Measurements from ENCODE around the gene ZNF69. TPM values are rescaled to one million over a fixed set of nuclear protein-coding genes. Genes with fewer than 3 reads are reported as not detected.
"Not testable (repeated sequence)": the region's sequence is repeated elsewhere in the genome, so short reads cannot be mapped to it uniquely, and the experiment has no call there.

The ZNF69 gene
- 6.5 and 9.9 TPM in 2 replicates for total RNA-seq (2014; rRNA removed; shearing (Covaris generic))

GRCh38 chr19:11887611-11888531, at the start of gene ZNF69:
ZNF69 (plus strand) TSS chr19:11887782; CDS start chr19:11887924, 142 bp downstream.
- in situ Hi-C loops (cut with HindIII; ENCODE audit: low sequenced_read_pairs) = no loop called here
- DNase-seq (ENCODE audit: low spot score) = peak; percentile 92

- DNase-seq (ENCODE audit: low spot score) = no peak
- in situ Hi-C loops (cut with HindIII; ENCODE audit: low sequenced_read_pairs) = no loop called here
Observed at GRCh38 chr19:11843722-11844121, 43.9 kb upstream of the ZNF69 start.

GRCh38 chr19:11847615-11848014, 40.0 kb upstream of the ZNF69 start:
- in situ Hi-C loops (cut with HindIII; ENCODE audit: low sequenced_read_pairs) = not testable (repeated sequence)
- DNase-seq (ENCODE audit: low spot score) = peak; percentile 7

- DNase-seq (ENCODE audit: low spot score) = no peak
- in situ Hi-C loops (cut with HindIII; ENCODE audit: low sequenced_read_pairs) = no loop called here
Observed at GRCh38 chr19:11848200-11848593, 39.4 kb upstream of the ZNF69 start.

- in situ Hi-C loops (cut with HindIII; ENCODE audit: low sequenced_read_pairs) = no loop called here
- DNase-seq (ENCODE audit: low spot score) = peak; percentile 96
Observed at GRCh38 chr19:11848594-11849469, 38.8 kb upstream of the ZNF69 start, which contains the start of gene ZNF439. ZNF439 (plus strand) TSS chr19:11848726; CDS start chr19:11848868, 142 bp downstream.

GRCh38 chr19:11850289-11850688, 37.3 kb upstream of the ZNF69 start:
- DNase-seq (ENCODE audit: low spot score); in situ Hi-C loops (cut with HindIII; ENCODE audit: low sequenced_read_pairs): not testable (repeated sequence)

- in situ Hi-C loops (cut with HindIII; ENCODE audit: low sequenced_read_pairs) = no loop called here
- no peak for DNase-seq (ENCODE audit: low spot score)
Observed at GRCh38 chr19:11853358-11853757, 34.2 kb upstream of the ZNF69 start.

GRCh38 chr19:11856596-11857250, 30.9 kb upstream of the ZNF69 start:
- in situ Hi-C loops (cut with HindIII; ENCODE audit: low sequenced_read_pairs) = no loop called here
- DNase-seq (ENCODE audit: low spot score) = no peak

GRCh38 chr19:11860721-11861120, 26.9 kb upstream of the ZNF69 start:
- in situ Hi-C loops (cut with HindIII; ENCODE audit: low sequenced_read_pairs) = no loop called here
- no peak for DNase-seq (ENCODE audit: low spot score)

GRCh38 chr19:11861301-11861700, 26.3 kb upstream of the ZNF69 start:
- in situ Hi-C loops (cut with HindIII; ENCODE audit: low sequenced_read_pairs) = no loop called here

GRCh38 chr19:11867766-11868165, 19.8 kb upstream of the ZNF69 start:
- DNase-seq (ENCODE audit: low spot score); in situ Hi-C loops (cut with HindIII; ENCODE audit: low sequenced_read_pairs): not testable (repeated sequence)

More at GRCh38 chr19:11861301-11861700, 26.3 kb upstream of the ZNF69 start:
- no peak for DNase-seq (ENCODE audit: low spot score)

GRCh38 chr19:11868188-11868587, 19.4 kb upstream of the ZNF69 start:
- DNase-seq (ENCODE audit: low spot score) = no peak
- in situ Hi-C loops (cut with HindIII; ENCODE audit: low sequenced_read_pairs) = no loop called here

- in situ Hi-C loops (cut with HindIII; ENCODE audit: low sequenced_read_pairs) = no loop called here
- DNase-seq (ENCODE audit: low spot score) = no peak
Observed at GRCh38 chr19:11872624-11873023, 15.0 kb upstream of the ZNF69 start.

- no peak for DNase-seq (ENCODE audit: low spot score)
Observed at GRCh38 chr19:11873762-11874161, 13.8 kb upstream of the ZNF69 start.

GRCh38 chr19:11879687-11880266, 7.8 kb upstream of the ZNF69 start:
- peak; percentile 8 for DNase-seq (ENCODE audit: low spot score)

More at GRCh38 chr19:11873762-11874161, 13.8 kb upstream of the ZNF69 start:
- in situ Hi-C loops (cut with HindIII; ENCODE audit: low sequenced_read_pairs) = no loop called here

GRCh38 chr19:11880598-11880997, 7.0 kb upstream of the ZNF69 start:
- in situ Hi-C loops (cut with HindIII; ENCODE audit: low sequenced_read_pairs) = no loop called here
- no peak for DNase-seq (ENCODE audit: low spot score)

More at GRCh38 chr19:11879687-11880266, 7.8 kb upstream of the ZNF69 start:
- in situ Hi-C loops (cut with HindIII; ENCODE audit: low sequenced_read_pairs) = not testable (repeated sequence)

GRCh38 chr19:11881151-11881800, 6.3 kb upstream of the ZNF69 start:
- in situ Hi-C loops (cut with HindIII; ENCODE audit: low sequenced_read_pairs) = no loop called here
- DNase-seq (ENCODE audit: low spot score) = peak; percentile 73

GRCh38 chr19:11882606-11883005, 5.0 kb upstream of the ZNF69 start:
- in situ Hi-C loops (cut with HindIII; ENCODE audit: low sequenced_read_pairs) = no loop called here
- no peak for DNase-seq (ENCODE audit: low spot score)
